HL-60/S4 treated with phorbol 12-myristate 13-acetate at 8.2 ng/mL for 4 days and 3 days (cell line): Measurements from ENCODE around the gene THOC6.
"Not testable (repeated sequence)": the region's sequence is repeated elsewhere in the genome, so short reads cannot be mapped to it uniquely, and the experiment has no call there.

Experiments used
- in situ Hi-C: fragments of 300-500 bp; cut with MboI; formaldehyde crosslinking; loops from 2 replicates; pipeline ENCODE4 v1.15.0; 2022; ENCODE audit warnings: low sequenced_read_pairs

THOC6 gene

GRCh38 chr16:3052571-3053329, 28.9 kb downstream of the THOC6 start:
- in situ Hi-C loops, result not testable (repeated sequence)

DNA sequence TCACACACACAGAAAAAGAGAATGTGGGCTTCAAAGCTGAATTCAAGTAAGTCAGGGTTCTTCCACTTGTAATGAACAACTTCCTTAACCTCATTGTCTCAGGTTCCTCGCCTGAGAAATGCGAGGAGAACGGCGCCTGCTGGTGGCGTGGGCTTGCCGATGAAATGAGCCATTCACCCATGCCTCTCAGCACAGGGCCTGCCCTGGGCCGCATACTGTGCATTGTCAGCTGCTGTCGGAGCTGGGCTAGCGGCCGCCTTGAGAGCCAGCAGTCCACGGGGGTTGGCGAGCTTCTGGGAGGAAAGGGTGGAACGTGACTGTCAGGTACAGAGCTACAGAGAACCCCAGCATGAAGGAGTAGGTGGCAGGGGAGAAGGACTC, 29.5 kb downstream of the THOC6 start:
- in situ Hi-C loops, result not testable (repeated sequence)

DNA sequence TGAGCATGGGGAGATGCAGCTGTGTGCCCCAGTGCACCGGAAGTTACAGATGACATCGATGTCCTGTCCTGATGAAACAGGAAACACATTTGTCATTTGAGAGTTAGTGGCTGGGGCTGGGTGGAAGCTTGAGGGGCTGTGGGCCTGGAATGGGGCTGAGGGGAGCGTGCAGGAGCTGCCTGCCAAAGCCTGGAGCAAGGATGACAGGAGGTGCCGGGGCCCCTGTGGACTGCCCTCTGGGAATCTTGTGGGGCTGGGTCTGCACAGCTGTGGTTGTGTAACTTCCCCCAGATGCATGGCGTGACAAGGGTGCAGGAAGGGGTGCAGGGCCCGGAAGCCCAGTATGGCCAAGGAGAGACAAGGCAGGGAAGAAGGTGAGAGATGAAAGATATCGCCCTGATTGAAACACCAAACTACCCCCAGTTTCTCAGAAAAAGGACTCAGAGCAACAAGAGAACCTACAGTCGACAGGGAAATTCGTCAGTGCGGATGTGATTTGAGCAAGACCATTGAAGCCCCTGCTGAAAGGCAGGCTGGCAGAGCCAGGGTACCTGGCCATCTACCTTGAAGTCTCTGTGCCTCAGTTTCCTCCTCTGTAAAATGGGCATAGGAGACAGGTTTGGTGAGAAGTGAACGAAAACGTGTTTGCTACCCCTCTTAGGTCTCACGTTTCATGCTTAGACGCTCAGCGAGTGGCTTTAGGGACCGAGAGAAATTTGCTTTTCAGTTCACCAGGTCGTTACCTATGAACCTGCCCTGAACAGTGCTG, 31.3 kb downstream of the THOC6 start:
- in situ Hi-C loops, result no loop called here

DNA sequence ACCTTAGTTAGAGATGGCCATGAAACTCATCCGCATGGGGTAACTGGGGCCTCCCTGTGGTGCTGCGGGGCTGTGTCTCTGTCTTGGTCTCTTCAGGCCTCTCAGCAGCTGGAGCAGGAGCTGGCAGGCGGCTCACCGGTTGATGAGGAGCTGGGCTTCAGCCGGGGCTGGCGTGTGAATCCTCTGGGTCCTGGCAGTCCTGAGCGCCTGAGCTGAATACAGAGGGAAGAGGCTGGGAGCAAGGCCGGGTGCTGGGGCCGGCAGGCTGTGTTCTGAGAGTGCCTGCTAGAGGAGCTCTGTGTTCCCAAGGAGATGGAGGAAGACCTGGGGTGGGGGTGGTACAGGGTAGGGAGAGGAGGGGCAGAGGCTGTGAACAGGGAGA, 31.9 kb downstream of the THOC6 start:
- in situ Hi-C loops, result not testable (repeated sequence)

DNA sequence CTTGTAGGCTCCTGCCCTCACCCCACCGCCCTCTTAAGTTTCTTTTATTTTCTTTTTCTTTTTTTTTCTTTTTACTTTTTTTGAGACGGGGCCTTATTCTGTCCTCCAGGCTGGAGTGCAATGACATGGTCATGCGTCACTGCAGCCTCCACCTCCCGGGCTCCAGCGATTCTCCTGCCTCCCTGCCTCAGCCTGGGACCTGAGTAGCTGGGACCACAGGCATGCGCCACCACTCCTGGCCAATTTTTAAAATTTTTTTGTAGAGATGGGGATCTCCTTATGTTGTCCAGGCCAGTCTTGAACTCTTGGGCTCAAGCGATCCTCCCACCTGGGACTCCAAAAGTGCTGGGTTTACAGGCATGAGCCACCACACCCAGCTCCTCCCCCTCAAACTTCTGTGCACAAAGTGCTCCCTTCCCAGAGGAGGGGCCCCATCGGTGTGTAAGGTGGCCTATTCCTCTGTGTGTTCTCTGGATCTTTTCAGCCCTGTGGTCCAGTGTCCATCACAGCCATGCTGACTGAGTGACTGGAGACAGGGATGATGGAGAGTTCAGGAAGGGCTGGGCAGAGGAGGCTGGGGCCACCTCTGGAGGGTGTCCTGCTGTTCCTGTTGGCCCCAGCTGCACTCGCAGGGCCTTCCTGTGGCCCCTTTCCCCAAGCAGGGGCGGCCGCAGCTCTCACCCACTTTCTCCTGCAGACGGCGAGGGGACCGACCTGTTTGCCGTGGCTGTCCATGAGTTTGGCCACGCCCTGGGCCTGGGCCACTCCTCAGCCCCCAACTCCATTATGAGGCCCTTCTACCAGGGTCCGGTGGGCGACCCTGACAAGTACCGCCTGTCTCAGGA, 32.7 kb downstream of the THOC6 start:
- in situ Hi-C loops, result no loop called here

- in situ Hi-C loops, result no loop called here
Observed at GRCh38 chr16:3057181-3058138, 33.6 kb downstream of the THOC6 start.

DNA sequence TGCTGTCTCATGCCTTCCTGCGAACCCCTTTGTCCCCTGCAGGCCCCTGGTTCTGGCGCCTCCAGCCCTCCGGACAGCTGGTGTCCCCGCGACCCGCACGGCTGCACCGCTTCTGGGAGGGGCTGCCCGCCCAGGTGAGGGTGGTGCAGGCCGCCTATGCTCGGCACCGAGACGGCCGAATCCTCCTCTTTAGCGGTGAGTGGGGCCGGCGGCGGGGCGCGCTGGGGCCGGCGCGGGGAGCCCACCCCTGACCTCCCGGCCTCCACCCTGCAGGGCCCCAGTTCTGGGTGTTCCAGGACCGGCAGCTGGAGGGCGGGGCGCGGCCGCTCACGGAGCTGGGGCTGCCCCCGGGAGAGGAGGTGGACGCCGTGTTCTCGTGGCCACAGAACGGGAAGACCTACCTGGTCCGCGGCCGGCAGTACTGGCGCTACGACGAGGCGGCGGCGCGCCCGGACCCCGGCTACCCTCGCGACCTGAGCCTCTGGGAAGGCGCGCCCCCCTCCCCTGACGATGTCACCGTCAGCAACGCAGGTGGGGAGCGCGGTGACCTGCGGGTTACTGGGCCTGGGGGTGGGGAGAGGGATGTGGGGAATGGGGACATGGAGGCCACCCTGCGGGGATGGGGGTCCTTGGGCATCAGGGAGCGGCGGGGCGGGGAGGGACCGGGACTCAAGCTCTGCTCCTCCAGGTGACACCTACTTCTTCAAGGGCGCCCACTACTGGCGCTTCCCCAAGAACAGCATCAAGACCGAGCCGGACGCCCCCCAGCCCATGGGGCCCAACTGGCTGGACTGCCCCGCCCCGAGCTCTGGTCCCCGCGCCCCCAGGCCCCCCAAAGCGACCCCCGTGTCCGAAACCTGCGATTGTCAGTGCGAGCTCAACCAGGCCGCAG, 34.5 kb downstream of the THOC6 start:
- in situ Hi-C loops, result no loop called here

DNA sequence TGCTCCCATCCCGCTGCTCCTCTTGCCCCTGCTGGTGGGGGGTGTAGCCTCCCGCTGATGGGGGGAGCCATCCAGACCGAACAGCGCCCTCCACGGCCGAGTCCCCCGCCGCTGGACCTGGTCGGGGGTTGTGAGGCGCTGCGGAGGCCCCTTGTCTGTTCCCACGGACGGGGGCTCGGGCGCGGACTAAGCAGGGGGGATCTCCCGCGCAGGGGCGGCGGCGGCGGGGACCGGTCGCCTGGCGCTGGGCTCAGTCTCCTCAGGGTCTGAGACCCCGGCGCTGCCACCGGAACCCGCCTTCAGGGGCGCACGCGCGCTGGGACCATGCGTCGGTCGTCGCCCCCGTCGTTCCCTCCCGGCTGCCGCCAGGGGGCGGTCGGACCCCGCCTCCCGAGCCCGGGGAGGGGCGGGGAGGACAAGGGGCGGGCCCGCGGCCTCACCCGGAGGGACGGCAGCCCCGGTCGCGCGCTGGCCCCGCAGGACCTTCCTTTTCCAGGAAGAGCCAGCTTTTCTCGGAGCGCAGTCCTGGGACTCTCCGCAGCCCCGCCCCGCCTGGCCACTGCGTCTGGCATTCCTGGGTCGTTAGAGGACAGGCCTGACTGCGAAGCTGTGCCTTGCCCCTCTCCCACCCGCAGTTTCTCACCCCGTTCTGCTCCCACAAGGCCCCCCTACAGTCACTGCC, 35.3 kb downstream of the THOC6 start:
- in situ Hi-C loops, result no loop called here

- in situ Hi-C loops, result no loop called here
Observed at GRCh38 chr16:3059723-3060242, 35.9 kb downstream of the THOC6 start.

- in situ Hi-C loops, result no loop called here
Observed at GRCh38 chr16:3060339-3061127, 36.7 kb downstream of the THOC6 start.

DNA sequence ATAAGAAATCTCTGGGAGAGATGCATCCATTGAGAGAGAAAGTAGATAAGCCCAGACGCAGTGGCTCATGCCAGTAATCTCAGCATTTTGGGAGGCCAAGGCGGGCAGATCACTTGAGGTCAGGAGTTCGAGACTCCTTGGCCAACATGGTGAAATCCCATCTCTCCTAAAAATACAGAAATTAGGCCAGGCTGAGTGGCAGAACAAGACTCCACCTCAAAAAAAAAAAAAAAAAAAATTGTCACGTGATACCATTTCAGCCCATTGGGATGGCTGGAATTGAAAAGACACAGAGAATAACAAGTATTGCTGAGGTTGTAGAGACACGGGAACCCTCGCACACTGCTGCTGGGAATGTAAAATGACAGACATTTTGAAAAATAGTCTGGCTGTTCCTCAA, 38.7 kb downstream of the THOC6 start:
- in situ Hi-C loops, result no loop called here

DNA sequence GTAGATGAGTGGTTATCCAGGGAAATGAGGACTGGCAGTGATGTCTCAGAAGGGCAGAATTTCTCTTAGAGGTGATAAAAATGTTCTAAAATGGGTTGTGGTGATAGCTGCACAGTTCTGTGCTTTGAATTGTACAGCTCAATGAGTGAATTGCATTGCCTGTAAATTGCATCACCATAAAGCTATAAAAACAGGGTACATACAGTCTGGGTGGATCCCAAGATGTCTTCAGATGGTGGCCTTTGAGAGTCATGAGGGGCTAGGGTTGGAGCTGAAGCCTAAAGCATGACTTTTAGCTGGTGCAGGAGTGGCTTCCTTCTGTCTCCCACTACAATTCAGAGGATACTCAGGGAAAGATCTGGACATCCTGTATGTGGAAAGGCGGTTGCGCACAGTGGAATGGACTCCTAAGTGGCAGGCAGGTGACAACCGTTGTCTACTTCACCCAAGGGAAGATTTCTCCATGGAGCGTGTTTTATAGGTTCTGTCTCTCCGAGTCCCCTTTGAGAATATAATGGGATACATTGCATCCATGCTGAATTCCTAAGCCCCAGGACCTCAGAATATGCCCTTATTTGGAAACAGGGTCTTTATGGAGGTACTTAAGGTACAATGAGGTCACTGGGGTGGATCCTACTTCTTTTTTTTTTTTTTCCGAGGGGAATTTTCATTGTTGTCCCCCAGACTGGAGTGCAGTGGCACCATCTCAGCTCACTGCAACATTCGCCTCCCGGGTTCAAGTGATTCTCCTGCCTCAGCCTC, 40.0 kb downstream of the THOC6 start:
- in situ Hi-C loops, result no loop called here

DNA sequence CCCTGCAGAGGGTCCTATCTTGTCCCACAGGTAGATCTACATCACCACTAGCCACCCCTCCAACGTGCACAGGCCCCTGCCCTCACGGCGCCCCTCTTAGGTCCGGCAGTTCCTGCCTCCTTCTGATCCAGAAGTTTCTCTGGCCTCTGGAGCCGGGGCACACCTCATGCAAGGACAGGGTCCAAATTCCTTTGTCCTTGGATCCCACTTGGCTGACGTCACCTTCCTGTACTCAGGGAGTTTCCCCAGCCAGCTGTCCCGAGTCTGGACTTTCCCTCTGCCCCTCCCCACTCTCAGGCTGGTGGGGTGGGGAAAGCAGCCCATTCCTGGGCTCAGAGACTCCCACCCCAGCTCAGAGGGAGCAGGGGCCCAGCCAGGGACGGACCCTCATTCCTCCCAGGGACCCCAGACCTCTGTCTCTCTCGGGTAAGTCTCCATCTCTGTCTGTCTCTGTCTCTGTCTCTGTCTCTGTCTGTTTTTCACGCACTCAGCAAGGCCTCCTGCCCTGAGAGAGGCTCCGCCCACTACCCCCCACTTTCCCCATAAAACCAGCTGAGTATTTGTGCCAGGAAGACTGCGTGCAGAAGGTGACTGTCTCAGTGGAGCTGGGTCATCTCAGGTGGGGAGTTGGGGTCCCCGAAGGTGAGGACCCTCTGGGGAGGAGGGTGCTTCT, 41.4 kb downstream of the THOC6 start, which contains the start of gene IL32:
Gene IL32, plus strand, starts transcription at position 572 of the 673 bp plus-strand sequence. CDS start 172 bp downstream, outside the sequence.
- in situ Hi-C loops, result no loop called here

GRCh38 chr16:3065742-3066439, 42.1 kb downstream of the THOC6 start:
- in situ Hi-C loops, result no loop called here

GRCh38 chr16:3066440-3066748, 42.6 kb downstream of the THOC6 start:
- in situ Hi-C loops, result no loop called here

- in situ Hi-C loops, result no loop called here
Observed at GRCh38 chr16:3068487-3068886, 44.7 kb downstream of the THOC6 start.
